HG03432 (cell line): Measurements from ENCODE around the gene PAXIP1.
"Not testable (repeated sequence)": the region's sequence is repeated elsewhere in the genome, so short reads cannot be mapped to it uniquely, and the experiment has no call there.

Source experiments
- ATAC-seq: cut with Tn5 transposase; IDR thresholded peaks from one replicate; pipeline ENCODE4 v1.9.1; 2021; ENCODE audit warnings: mild to moderate bottlenecking, moderate library complexity; ENCODE audit not compliant: unreplicated experiment

Gene PAXIP1

GRCh38 chr7:154943906-154944305 lies 59.0 kb downstream of the PAXIP1 start:
- no peak for ATAC-seq

GRCh38 chr7:154942691-154943090 lies 60.2 kb downstream of the PAXIP1 start:
- no peak for ATAC-seq

GRCh38 chr7:154937837-154938236 lies 65.1 kb downstream of the PAXIP1 start:
- ATAC-seq, result no peak

- not testable (repeated sequence) for ATAC-seq
Observed at GRCh38 chr7:154934353-154934952, 68.5 kb downstream of the PAXIP1 start.

- ATAC-seq, result no peak
Observed at GRCh38 chr7:154931906-154932305, 71.0 kb downstream of the PAXIP1 start.

- no peak for ATAC-seq
Observed at GRCh38 chr7:154929006-154929726, 73.8 kb downstream of the PAXIP1 start.

GRCh38 chr7:154928136-154929005 lies 74.6 kb downstream of the PAXIP1 start:
- ATAC-seq, result peak; percentile 89

GRCh38 chr7:154927624-154928125 lies 75.2 kb downstream of the PAXIP1 start:
- ATAC-seq, result peak; percentile 58

GRCh38 chr7:154922472-154922871 lies 80.5 kb downstream of the PAXIP1 start:
- ATAC-seq, result not testable (repeated sequence)

- no peak for ATAC-seq
Observed at GRCh38 chr7:154919344-154920225, 83.3 kb downstream of the PAXIP1 start.

GRCh38 chr7:154918741-154919140 lies 84.2 kb downstream of the PAXIP1 start:
- ATAC-seq, result no peak

- no peak for ATAC-seq
Observed at GRCh38 chr7:154918266-154918665, 84.7 kb downstream of the PAXIP1 start.

- ATAC-seq, result no peak
Observed at GRCh38 chr7:154917808-154918160, 85.1 kb downstream of the PAXIP1 start.

- ATAC-seq, result no peak
Observed at GRCh38 chr7:154916856-154917807, 85.8 kb downstream of the PAXIP1 start.

GRCh38 chr7:154916381-154916780 lies 86.5 kb downstream of the PAXIP1 start:
- ATAC-seq, result no peak

- no peak for ATAC-seq
Observed at GRCh38 chr7:154915600-154915999, 87.3 kb downstream of the PAXIP1 start.

- ATAC-seq, result no peak
Observed at GRCh38 chr7:154914996-154915380, 87.9 kb downstream of the PAXIP1 start.

- ATAC-seq, result no peak
Observed at GRCh38 chr7:154914308-154914995, 88.5 kb downstream of the PAXIP1 start.
